Measurements from ENCODE around the gene UBE2U. TPM values are rescaled to one million over a fixed set of nuclear protein-coding genes. Genes with fewer than 3 reads are reported as not detected.
"Not testable (repeated sequence)": the region's sequence is repeated elsewhere in the genome, so short reads cannot be mapped to it uniquely, and the experiment has no call there.

The UBE2U gene
- total RNA-seq, 4 donors from 2014 or later: not detected

DNA sequence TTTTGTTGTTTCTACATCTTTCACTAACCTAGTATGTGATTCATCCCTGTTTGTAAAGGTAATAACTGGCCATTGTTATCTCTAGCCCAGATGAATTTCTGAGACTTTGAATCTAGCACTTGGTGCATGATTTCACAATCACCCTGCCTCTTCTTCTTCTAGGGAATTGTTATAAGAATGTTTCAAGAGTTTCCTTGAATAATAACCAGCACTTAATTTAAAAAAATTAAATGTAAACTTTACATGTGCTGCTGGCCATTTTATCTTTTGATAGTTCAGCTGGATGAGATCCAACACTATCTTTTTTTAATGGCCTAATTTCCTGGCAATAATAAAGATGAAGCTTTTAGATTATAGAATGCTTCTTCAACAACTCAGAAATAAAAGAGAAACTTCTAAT lies 31.8 kb downstream of the UBE2U start:
- TF ChIP-seq EP300 (IDR thresholded peaks at IDR 0.05) (no peak), POLR2AphosphoS5 (IDR thresholded peaks at IDR 0.05) (no peak), POLR2A (IDR thresholded peaks at IDR 0.05) (no peak)
- TF ChIP-seq, protein P1, sequence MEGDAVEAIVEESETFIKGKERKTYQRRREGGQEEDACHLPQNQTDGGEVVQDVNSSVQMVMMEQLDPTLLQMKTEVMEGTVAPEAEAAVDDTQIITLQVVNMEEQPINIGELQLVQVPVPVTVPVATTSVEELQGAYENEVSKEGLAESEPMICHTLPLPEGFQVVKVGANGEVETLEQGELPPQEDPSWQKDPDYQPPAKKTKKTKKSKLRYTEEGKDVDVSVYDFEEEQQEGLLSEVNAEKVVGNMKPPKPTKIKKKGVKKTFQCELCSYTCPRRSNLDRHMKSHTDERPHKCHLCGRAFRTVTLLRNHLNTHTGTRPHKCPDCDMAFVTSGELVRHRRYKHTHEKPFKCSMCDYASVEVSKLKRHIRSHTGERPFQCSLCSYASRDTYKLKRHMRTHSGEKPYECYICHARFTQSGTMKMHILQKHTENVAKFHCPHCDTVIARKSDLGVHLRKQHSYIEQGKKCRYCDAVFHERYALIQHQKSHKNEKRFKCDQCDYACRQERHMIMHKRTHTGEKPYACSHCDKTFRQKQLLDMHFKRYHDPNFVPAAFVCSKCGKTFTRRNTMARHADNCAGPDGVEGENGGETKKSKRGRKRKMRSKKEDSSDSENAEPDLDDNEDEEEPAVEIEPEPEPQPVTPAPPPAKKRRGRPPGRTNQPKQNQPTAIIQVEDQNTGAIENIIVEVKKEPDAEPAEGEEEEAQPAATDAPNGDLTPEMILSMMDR (IDR thresholded peaks at IDR 0.05): no peak
- no peaks in the 10 kb centered on the region for H3K9me3 ChIP-seq
- H3K27me3 ChIP-seq: no peaks in the 10 kb centered on the region
- H3K36me3 ChIP-seq: no peaks in the 10 kb centered on the region
- no peak for ATAC-seq
- no peak overlapping the region for H3K4me3 ChIP-seq
- no peak overlapping the region for H3K27ac ChIP-seq
- no peaks in the 10 kb centered on the region for H3K4me1 ChIP-seq

DNA sequence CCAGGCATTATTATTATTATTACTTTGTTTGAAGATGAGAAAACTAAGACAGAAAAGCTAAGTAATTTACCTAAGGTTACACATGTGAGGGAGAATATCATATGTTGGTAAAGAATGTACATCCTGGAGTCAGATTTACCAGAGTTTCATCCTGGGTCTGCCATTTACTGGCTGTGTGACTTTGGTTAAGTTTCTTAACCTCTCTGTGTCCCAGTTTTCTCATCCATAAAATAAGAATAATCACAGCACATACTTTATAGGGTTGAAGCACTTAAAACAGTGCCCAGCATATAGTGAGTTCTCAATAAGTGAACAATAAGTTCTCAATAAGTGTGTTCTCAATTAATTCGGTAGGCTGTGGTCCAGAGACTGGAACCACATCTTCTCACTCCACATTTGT lies 32.5 kb downstream of the UBE2U start:
- no peak overlapping the region for H3K4me3 ChIP-seq
- no peak overlapping the region for H3K27ac ChIP-seq
- no peaks in the 10 kb centered on the region for H3K27me3 ChIP-seq
- H3K36me3 ChIP-seq: no peaks in the 10 kb centered on the region
- no peaks in the 10 kb centered on the region for H3K4me1 ChIP-seq
- 95 to 100% methylated on average over 1 of the region's 1 CpG for WGBS, 2 donors (ENCODE audit: low coverage in 1 of 2)
- no peak for ATAC-seq
- TF ChIP-seq POLR2AphosphoS5 (IDR thresholded peaks at IDR 0.05) (no peak), POLR2A (IDR thresholded peaks at IDR 0.05) (no peak), EP300 (IDR thresholded peaks at IDR 0.05) (no peak)
- TF ChIP-seq, protein P1 (IDR thresholded peaks at IDR 0.05): no peak
- H3K9me3 ChIP-seq: no peaks in the 10 kb centered on the region

DNA sequence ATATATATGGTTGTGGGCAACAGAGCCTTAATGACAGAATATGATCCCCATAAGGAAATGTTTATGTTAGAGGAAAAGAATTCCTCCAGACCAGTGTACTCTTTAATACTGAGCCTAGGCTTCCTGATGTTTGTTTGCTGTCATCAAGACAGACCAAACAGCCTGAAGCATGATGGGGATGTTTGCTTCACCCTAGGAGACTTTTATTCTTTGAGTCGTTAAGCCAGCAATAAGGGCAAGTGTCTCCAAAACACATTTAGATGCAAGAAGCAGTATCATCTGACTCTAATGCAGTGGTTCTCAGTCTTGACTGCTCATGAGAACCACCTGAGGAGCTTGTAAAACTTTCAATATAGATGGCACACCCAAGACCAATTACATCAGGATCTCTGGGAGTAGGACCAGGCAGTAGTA lies 33.1 kb downstream of the UBE2U start:
- Histone ChIP-seq H3K4me1 (no peaks in the 10 kb centered on the region), H3K27ac (no peak overlapping the region), H3K36me3 (no peaks in the 10 kb centered on the region), H3K4me3 (no peak overlapping the region), H3K9me3 (no peaks in the 10 kb centered on the region), H3K27me3 (no peaks in the 10 kb centered on the region)
- 100% methylated on average over 1 of the region's 1 CpG for WGBS, 2 donors (ENCODE audit: low coverage in 1 of 2)
- TF ChIP-seq, protein P1 (IDR thresholded peaks at IDR 0.05): no peak
- TF ChIP-seq EP300 (IDR thresholded peaks at IDR 0.05): no peak
- no peak for ATAC-seq

DNA sequence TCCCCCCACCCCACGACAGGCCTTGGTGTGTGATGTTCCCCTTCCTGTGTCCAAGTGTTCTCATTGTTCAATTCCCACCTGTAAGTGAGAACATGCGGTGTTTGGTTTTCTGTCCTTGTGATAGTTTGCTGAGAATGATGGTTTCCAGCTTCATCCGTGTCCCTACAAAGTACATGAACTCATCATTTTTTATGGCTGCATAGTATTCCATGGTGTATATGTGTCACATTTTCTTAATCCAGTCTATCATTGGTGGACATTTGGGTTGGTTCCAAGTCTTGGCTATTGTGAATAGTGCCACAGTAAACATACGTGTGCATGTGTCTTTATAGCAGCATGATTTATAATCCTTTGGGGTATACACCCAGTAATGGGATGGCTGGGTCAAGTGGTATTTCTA lies 36.1 kb downstream of the UBE2U start:
- H3K9me3 ChIP-seq, ATAC-seq, H3K4me3 ChIP-seq, H3K27ac ChIP-seq, H3K36me3 ChIP-seq, H3K4me1 ChIP-seq, H3K27me3 ChIP-seq: not testable (repeated sequence)
- 92 to 97% methylated on average over 3 to 4 of the region's 4 CpGs for WGBS, 2 donors (ENCODE audit: low coverage in 1 of 2)

DNA sequence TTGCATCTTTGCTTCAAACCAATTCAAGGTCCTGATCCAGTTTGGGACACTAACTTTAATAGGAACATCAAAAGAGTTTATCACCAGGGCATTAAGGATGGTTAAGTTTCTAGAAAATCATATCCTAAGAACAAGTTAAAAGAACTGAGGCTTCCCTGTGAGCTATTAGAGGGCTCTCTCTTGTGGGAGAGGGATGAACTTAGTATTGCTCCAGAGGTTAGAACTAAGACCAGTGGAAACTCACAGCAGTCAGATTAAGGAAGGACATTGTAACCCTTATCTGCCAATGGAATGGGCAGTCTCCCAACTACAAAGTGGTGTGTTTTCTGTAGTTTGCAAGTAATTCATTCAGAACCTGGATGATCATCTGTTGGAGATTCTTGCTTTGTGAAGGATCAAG lies 36.8 kb downstream of the UBE2U start:
- no peak for ATAC-seq

More for the DNA sequence above, 36.8 kb downstream of the UBE2U start:
- no peaks in the 10 kb centered on the region for H3K27me3 ChIP-seq
- H3K9me3 ChIP-seq: no peaks in the 10 kb centered on the region
- H3K27ac ChIP-seq: no peak overlapping the region
- H3K4me1 ChIP-seq: peaks cover 0 to 8% (median 0%) of the 10 kb centered on the region in 3 donors
- H3K4me3 ChIP-seq: no peak overlapping the region
- TF ChIP-seq POLR2AphosphoS5 (IDR thresholded peaks at IDR 0.05) (no peak), POLR2A (IDR thresholded peaks at IDR 0.05) (no peak), EP300 (IDR thresholded peaks at IDR 0.05) (no peak)
- TF ChIP-seq, protein P1 (IDR thresholded peaks at IDR 0.05): no peak
- H3K36me3 ChIP-seq: no peaks in the 10 kb centered on the region

Measured in gastroesophageal sphincter (tissue), 4 donors.